Right renal cortex interstitium (tissue), 3 donors: Measurements from ENCODE around the gene L3MBTL3. TPM values are rescaled to one million over a fixed set of nuclear protein-coding genes. Genes with fewer than 3 reads are reported as not detected.
"Not testable (repeated sequence)": the region's sequence is repeated elsewhere in the genome, so short reads cannot be mapped to it uniquely, and the experiment has no call there.

ENCODE experiments used
- DNase-seq, 3 donors: peaks; one replicate each; pipeline ENCODE4 v3.0.0-alpha.2; 2013; ENCODE audit warnings: low read depth in 3 of 3, low spot score in 2 of 3
- polyA plus RNA-seq, 3 donors: library from polyadenylated mRNA; unstranded; fragments of 120-200 nt; gene quantifications; one replicate each; pipeline ENCODE4 v1.2.1, GENCODE V29; 2013; ENCODE audit not compliant: insufficient read length in 3 of 3

The L3MBTL3 gene
- polyA plus RNA-seq, 3 donors, result 20.2 to 21.8 (median 20.5) TPM

DNA sequence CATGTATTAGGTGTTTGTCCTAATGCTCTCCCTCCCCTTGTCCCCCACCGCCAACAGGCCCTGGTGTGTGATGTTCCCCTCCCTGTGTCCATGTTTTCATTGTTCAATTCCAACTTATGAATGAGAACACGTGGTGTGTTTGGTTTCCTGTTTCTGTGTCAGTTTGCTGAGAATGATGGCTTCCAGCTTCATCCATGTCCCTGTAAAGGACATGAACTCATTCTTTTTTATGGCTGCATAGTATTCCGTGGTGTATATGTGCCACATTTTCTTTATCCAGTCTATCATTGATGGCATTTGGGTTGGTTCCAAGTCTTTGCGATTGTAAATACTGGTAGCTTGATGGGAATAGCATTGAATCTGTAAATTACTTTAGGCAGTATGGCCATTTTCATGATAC lies 151.8 kb downstream of the L3MBTL3 start:
- DNase-seq, result not testable (repeated sequence)

DNA sequence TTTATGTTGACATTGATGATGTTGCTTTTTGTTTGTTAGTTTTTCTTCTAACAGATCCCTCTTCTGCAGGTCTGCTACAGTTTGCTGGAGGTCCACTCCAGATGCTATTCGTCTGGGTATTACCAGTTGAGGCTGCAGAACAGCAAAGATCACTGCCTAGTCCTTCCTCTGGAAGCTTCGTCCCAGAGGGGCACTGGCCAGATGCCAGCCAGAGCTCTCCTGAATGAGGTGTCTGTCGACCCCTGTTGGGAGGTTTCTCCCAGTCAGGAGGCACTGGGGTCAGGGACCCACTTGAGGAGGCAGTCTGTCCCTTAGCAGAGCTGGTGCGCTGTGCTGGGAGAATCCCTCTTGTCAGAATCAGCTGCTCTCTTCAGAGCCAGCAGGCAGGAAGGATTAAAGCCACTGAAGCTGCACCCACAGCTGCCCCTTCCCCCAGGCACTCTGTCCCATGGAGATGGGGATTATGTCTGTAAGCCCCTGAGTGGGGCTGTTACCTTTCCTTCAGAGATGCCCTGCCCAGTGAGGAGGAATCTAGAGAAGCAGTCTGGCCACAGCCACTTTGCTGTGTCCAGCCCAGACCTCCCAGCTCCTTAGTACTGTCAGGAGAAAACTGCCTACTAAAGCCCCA lies 155.1 kb downstream of the L3MBTL3 start:
- not testable (repeated sequence) for DNase-seq

DNA sequence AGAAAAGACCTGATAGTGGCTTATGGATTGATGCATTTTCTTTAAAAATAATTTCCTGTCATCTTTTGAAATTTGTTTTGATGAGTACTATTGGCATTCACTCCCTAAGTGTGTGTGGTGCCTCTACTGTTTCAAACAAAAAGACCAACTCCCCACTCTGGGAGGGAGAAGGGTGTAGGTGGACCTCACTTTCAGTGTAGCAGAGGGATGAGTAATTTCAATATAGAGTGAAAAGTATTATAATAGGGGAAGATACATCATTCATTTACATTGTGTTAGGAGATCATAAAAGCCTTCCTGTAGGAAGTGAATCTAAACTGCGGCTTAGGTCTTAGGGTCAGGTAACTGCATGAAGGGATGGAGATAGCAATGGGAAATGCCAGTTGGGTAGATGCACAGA lies 158.0 kb downstream of the L3MBTL3 start:
- no peak for DNase-seq

DNA sequence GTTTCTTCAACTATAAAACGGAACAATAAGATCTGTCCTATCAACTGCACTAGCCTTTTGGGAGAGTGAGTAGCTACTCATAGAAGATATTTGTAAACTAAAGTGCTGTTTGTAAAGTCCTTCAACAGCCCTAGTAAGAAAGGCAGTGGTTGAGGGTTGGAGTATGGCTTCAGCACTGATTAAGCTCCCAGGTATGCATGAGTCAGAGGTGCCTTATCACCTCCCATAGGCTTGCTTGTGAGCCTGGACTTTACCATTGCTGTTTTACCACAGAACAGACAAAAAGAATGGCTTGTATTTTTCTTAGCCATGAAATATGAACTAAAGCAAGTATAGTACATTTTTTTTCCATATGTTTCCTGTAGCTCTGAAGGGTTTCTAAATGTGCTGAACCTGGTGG lies 160.3 kb downstream of the L3MBTL3 start:
- no peak for DNase-seq

DNA sequence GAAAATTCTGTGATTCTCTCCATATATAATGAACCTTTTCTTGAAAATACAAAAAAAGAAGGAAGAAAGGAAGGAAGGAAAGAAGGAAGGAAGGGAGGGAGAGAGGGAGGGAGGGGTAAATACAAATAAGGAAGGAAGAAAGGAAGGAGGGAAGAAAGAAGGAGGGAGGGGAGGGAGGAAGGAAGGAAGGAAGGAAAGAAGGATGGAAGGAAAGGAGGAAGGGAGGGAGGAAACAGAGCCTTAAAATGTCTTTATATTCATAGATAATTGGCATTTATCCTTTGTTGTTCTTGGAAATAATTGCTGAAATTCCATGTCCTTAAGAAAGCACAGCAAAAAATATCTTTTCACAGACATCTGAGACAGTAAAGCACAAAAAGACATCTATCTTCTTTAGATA lies 164.1 kb downstream of the L3MBTL3 start:
- no peak for DNase-seq

GRCh38 chr6:130183271-130184222 lies 165.2 kb downstream of the L3MBTL3 start:
- DNase-seq, result no peak

DNA sequence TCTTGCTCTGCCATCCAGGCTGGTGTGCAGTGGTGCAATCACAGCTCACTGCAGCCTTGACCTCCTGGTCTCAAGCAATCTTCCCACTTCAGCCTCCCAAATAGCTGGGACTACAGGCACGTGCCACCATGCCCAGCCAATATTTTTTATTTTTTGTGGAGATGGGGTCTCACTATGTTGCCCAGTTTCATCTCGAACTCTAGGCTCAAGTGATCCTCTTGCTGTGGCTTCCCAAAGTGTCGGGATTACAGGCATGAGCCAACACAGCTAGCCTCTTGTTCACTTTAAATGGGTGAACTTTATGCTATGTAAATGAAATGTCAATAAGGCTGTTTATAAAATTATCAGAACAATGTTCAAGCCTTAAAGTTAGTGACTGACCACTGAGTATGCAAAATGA lies 167.3 kb downstream of the L3MBTL3 start:
- DNase-seq, result no peak

- DNase-seq, result no peak
These were observed 169.2 kb downstream of the L3MBTL3 start for GRCh38 chr6:130187335-130188206.

- DNase-seq, result no peak
These were observed 170.0 kb downstream of the L3MBTL3 start for GRCh38 chr6:130188207-130188899.

DNA sequence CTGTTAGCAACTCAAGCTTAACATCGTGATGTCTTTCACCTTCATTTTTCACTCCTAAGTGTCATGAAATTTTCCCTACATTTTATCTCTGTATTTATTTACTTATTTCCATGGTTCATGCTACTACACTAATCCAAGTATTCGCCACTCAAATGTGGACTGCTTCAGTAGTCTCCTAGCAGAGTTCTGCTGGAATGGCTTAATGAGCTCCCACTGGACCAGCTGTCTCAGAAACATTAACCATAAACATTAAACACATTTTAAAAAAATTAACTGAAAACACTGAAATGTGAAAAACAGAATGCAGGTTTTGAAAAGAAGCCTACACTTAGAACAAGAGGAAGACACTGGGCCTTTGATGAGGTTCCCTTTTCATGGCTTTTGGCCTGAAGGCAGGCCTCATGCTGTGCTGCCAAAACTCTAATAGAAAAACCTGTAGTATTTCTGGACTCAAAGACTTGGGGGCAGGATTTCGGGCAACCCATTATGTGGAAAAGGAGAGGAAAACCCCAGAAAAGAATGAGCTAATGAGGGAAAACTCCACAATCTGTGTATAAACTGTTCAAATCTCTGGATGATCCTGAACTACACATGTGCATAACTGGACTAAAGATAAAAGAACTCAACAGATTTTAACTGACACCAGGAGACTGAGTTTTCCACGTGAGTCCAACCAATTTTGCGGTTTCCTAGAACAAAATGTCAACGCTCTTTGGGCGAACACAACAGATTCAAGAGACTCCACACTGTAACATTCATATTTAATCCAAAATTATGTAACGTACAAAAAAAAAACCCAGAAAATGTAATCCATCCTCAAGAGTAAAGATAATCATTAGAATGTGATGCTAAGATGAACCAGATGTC lies 171.4 kb downstream of the L3MBTL3 start:
- DNase-seq, result no peak

Other genes with a start within 250 kb of the L3MBTL3 start
- gene TMEM244, start 157.3 kb upstream of the L3MBTL3 start, polyA plus RNA-seq, result not detected
- under 1 TPM; 0.78 to 0.97 (median 0.96) TPM for gene SAMD3, start 204.4 kb downstream of the L3MBTL3 start, polyA plus RNA-seq